Peyer's patch (tissue), 4 donors: ENCODE measurements around the gene APOBEC2. TPM values are rescaled to one million over a fixed set of nuclear protein-coding genes. Genes with fewer than 3 reads are reported as not detected.

ENCODE experiments used
- DNase-seq, 3 donors: peaks; one replicate each; pipeline ENCODE4 v3.0.0-alpha.2; 2017 to 2019
- H3K27ac ChIP-seq, 4 donors: fragments of 200-600 bp; sonication (generic); one replicate each; pipeline ENCODE4 v1.5.1; 2016 to 2019
- H3K27me3 ChIP-seq, 2 donors: fragments of 200-600 bp; sonication (generic); one replicate each; pipeline ENCODE4 v1.5.1; 2019
- H3K36me3 ChIP-seq, 3 donors: fragments of 200-600 bp; sonication (generic); one replicate each; pipeline ENCODE4 v1.5.1; 2016 to 2019
- H3K4me1 ChIP-seq, 4 donors: fragments of 200-600 bp; sonication (generic); one replicate each; pipeline ENCODE4 v1.5.1; 2016 to 2019
- H3K4me3 ChIP-seq, 4 donors: fragments of 200-600 bp; sonication (generic); 1 replicate in 3 of 4; 2 replicates in 1 of 4; pipeline ENCODE4 v1.5.1; 2016 to 2019; ENCODE audit warnings: mild to moderate bottlenecking in 1 of 4
- H3K9me3 ChIP-seq, 4 donors: fragments of 200-600 bp; sonication (generic); one replicate each; pipeline ENCODE4 v1.5.1; 2016 to 2019; ENCODE audit warnings: mild to moderate bottlenecking in 1 of 4
- POLR2A ChIP-seq, 2 donors: fragments of 450-650 bp; IDR thresholded peaks; one replicate each; pipeline ENCODE4 v1.5.1; 2017; ENCODE audit warnings: antibody characterized with exemption in 2 of 2, mild to moderate bottlenecking in 2 of 2, moderate library complexity in 2 of 2
- total RNA-seq, 4 donors: library from RNA; depleted of rRNA; stranded (reverse); fragments of >200 nt; gene quantifications; one replicate each; pipeline ENCODE4 v1.1.0, GENCODE V29; 2016
- TF ChIP-seq, protein P1 (sequence below), 6 experiments: fragments of 450-650 bp in 4 of 6; fragments of 200-600 bp in 2 of 6; sonication (generic) in 1 of 6; IDR thresholded peaks; one replicate each; pipeline ENCODE4 v1.5.1; 2017 to 2019; ENCODE audit warnings: antibody characterized with exemption in 6 of 6, mild to moderate bottlenecking in 3 of 6, moderate library complexity in 1 of 6

Gene APOBEC2
- total RNA-seq, 4 donors from 2014 or later, result 1.1 TPM; not detected in 3

DNA sequence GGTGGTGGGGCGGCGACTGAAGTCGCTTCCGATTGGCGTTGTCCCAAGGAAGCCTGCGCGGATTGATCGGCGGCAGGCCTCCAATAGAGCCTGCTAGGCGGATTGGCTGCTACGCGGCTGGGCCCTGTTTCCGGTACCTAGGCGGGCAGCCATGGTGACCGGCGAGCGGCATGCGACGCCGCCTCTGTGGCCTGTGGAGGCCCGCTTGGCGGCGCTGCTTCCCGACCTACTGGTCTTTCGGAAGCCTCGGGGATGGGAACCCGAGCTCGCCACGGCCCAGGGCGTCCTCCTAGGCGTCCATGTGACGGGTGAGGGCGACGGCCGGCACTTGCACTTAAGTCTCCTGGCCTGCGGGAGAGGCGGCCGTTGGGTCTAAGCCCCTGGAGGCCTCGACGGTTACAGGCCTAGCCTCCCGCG, 47.9 kb downstream of the APOBEC2 start:
- TF ChIP-seq, protein P1, sequence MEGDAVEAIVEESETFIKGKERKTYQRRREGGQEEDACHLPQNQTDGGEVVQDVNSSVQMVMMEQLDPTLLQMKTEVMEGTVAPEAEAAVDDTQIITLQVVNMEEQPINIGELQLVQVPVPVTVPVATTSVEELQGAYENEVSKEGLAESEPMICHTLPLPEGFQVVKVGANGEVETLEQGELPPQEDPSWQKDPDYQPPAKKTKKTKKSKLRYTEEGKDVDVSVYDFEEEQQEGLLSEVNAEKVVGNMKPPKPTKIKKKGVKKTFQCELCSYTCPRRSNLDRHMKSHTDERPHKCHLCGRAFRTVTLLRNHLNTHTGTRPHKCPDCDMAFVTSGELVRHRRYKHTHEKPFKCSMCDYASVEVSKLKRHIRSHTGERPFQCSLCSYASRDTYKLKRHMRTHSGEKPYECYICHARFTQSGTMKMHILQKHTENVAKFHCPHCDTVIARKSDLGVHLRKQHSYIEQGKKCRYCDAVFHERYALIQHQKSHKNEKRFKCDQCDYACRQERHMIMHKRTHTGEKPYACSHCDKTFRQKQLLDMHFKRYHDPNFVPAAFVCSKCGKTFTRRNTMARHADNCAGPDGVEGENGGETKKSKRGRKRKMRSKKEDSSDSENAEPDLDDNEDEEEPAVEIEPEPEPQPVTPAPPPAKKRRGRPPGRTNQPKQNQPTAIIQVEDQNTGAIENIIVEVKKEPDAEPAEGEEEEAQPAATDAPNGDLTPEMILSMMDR (IDR thresholded peaks at IDR 0.05), result no peak
- no peak for TF ChIP-seq POLR2A (IDR thresholded peaks at IDR 0.05)
- Histone ChIP-seq H3K4me1 (no peaks in the 10 kb centered on the region), H3K27ac (no peak overlapping the region), H3K27me3 (no peaks in the 10 kb centered on the region), H3K4me3 (no peak overlapping the region), H3K9me3 (no peaks in the 10 kb centered on the region), H3K36me3 (peaks cover 0 to 58% (median 0%) of the 10 kb centered on the region in 3 donors)
- no peak for DNase-seq

DNA sequence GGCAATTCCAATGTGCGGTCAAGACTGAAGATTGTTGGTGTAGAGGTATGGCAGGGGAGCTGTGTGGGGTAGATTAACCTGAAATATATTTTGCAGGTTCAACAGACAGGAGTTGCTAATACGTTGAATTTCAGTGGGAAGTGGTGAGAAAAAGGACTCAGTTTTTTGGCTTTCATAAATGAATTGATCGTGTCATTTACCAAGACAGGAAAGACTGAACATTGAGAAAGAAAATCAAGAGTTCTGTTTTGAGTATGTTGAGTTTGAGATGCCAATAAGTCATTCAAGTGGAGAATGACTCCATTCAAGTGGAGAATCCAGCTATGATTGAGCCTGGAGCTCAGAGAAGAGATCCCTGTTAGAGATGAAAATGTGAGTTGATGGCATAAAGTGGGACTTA, 50.8 kb downstream of the APOBEC2 start:
- Histone ChIP-seq H3K4me1 (no peaks in the 10 kb centered on the region), H3K27me3 (no peaks in the 10 kb centered on the region)

DNA sequence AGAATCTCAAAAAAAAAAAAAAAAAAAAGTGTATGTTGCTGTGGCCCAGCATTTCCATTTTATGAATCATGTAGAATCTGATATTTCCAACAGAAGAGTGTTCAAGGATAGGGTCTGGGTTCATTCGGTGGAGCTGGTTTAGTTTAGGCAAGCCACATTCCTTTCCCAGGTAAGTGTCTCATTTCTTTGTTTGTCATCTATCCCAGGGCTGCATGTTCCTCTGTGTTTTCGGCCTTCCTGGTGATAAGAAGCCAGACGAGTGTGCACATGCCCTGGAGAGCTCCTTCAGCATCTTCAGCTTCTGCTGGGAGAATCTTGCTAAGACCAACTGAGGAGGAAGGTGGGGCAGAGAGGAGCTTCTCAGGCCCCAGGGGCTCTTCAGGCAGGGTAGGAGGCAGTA, 58.0 kb downstream of the APOBEC2 start:
- TF ChIP-seq POLR2A (IDR thresholded peaks at IDR 0.05), result no peak
- TF ChIP-seq, protein P1 (IDR thresholded peaks at IDR 0.05), result no peak
- Histone ChIP-seq H3K9me3 (no peaks in the 10 kb centered on the region), H3K27ac (no peak overlapping the region), H3K27me3 (no peaks in the 10 kb centered on the region), H3K4me1 (no peaks in the 10 kb centered on the region), H3K36me3 (no peaks in the 10 kb centered on the region), H3K4me3 (no peak overlapping the region)
- no peak for DNase-seq

More for the DNA sequence above, 50.8 kb downstream of the APOBEC2 start:
- no peak overlapping the region for H3K4me3 ChIP-seq
- DNase-seq, result no peak
- H3K36me3 ChIP-seq, result peaks cover 0 to 28% (median 0%) of the 10 kb centered on the region in 3 donors
- H3K9me3 ChIP-seq, result no peaks in the 10 kb centered on the region
- TF ChIP-seq, protein P1 (IDR thresholded peaks at IDR 0.05), result no peak
- no peak for TF ChIP-seq POLR2A (IDR thresholded peaks at IDR 0.05)
- H3K27ac ChIP-seq, result no peak overlapping the region

Other genes with a start within 250 kb of the APOBEC2 start
- 10 to 100 TPM in 3 of 4 donors, 1 to 10 TPM in 1; 8.3 to 34.6 (median 28.4) TPM for gene UNC5CL, start 14.0 kb upstream of the APOBEC2 start, total RNA-seq
- gene TSPO2, start 10.7 kb upstream of the APOBEC2 start, total RNA-seq, result not detected
- gene OARD1, start 19.2 kb downstream of the APOBEC2 start, total RNA-seq, result 10 to 100 TPM; 33.3 to 49.5 (median 39.6) TPM
- 10 to 100 TPM; 22.9 to 27.5 (median 23.4) TPM for gene NFYA, start 19.8 kb downstream of the APOBEC2 start, total RNA-seq
- not detected for gene TREML1, start 101.1 kb downstream of the APOBEC2 start, total RNA-seq
- gene TREM2, start 109.9 kb downstream of the APOBEC2 start, total RNA-seq, result 1 to 10 TPM in 1 of 4 donors, not detected in 3; 1.2 TPM
- gene TREML2, start 147.9 kb downstream of the APOBEC2 start, total RNA-seq, result under 1 TPM in 1 of 4 donors, not detected in 3; 0.40 TPM
- gene TREML4, start 175.1 kb downstream of the APOBEC2 start, total RNA-seq, result not detected
- 1 to 10 TPM in 1 of 4 donors, not detected in 3; 2.1 TPM for gene TREM1, start 233.5 kb downstream of the APOBEC2 start, total RNA-seq